Mononuclear cell (primary cell): Measurements from ENCODE around the gene APC2. TPM values are rescaled to one million over a fixed set of nuclear protein-coding genes. Genes with fewer than 3 reads are reported as not detected.
"Not testable (repeated sequence)": the region's sequence is repeated elsewhere in the genome, so short reads cannot be mapped to it uniquely, and the experiment has no call there.

Source experiments
- H3K27me3 ChIP-seq: 2 replicates; pipeline ENCODE4 v1.6.0; 2011; ENCODE audit warnings: low read length, control low read depth; ENCODE audit not compliant: insufficient read depth
- H3K4me1 ChIP-seq: 2 replicates; pipeline ENCODE4 v1.5.1; 2011; ENCODE audit warnings: mild to moderate bottlenecking, low read length, control low read depth; ENCODE audit not compliant: insufficient read depth
- H3K4me3 ChIP-seq: 2 replicates; pipeline ENCODE4 v1.5.1; 2011; ENCODE audit warnings: mild to moderate bottlenecking, low read length, moderate library complexity
- H3K9me3 ChIP-seq: 2 replicates; pipeline ENCODE4 v1.5.1; 2011; ENCODE audit warnings: low read depth, mild to moderate bottlenecking, control low read depth, low read length
- total RNA-seq: library from RNA; depleted of rRNA; stranded (reverse); fragments of >200 nt; gene quantifications from one replicate; pipeline ENCODE4 v1.2.3, GENCODE V29; 2012

Gene APC2
- total RNA-seq, 1 donor = 0.10 TPM

GRCh38 chr19:1508507-1508856 lies 58.6 kb downstream of the APC2 start:
- no peaks in the 10 kb centered on the region for H3K9me3 ChIP-seq
- no peak overlapping the region for H3K4me3 ChIP-seq
- H3K4me1 ChIP-seq = peaks cover 18% of the 10 kb centered on the region
- H3K27me3 ChIP-seq = peaks cover 13% of the 10 kb centered on the region

GRCh38 chr19:1509602-1510441 lies 59.9 kb downstream of the APC2 start:
- Histone ChIP-seq H3K27me3 (peaks cover 8% of the 10 kb centered on the region), H3K4me1 (peaks cover 19% of the 10 kb centered on the region), H3K4me3 (no peak overlapping the region), H3K9me3 (no peaks in the 10 kb centered on the region)

- Histone ChIP-seq H3K27me3 (peaks cover 10% of the 10 kb centered on the region), H3K9me3 (no peaks in the 10 kb centered on the region), H3K4me3 (no peak overlapping the region), H3K4me1 (peaks cover 19% of the 10 kb centered on the region)
These were observed 60.5 kb downstream of the APC2 start for GRCh38 chr19:1510442-1510806.

- H3K4me1 ChIP-seq = peaks cover 19% of the 10 kb centered on the region
- no peak overlapping the region for H3K4me3 ChIP-seq
- no peaks in the 10 kb centered on the region for H3K9me3 ChIP-seq
- H3K27me3 ChIP-seq = peaks cover 10% of the 10 kb centered on the region
These were observed 60.9 kb downstream of the APC2 start for GRCh38 chr19:1510807-1511206.

GRCh38 chr19:1511318-1512317 lies 61.7 kb downstream of the APC2 start:
- H3K27me3 ChIP-seq = peaks cover 10% of the 10 kb centered on the region
- H3K4me1 ChIP-seq = peaks cover 19% of the 10 kb centered on the region
- H3K9me3 ChIP-seq = no peaks in the 10 kb centered on the region
- H3K4me3 ChIP-seq = no peak overlapping the region

GRCh38 chr19:1512671-1513498 lies 63.0 kb downstream of the APC2 start, which contains the start of gene ADAMTSL5:
Gene ADAMTSL5, minus strand, starts transcription at chr19:1513019. Its CDS starts 2,076 bp downstream, at chr19:1510943.
- H3K27me3 ChIP-seq = peaks cover 10% of the 10 kb centered on the region
- H3K4me3 ChIP-seq = peak within 1 kb of the TSS; percentile 18
- no peaks in the 10 kb centered on the region for H3K9me3 ChIP-seq
- peaks cover 11% of the 10 kb centered on the region for H3K4me1 ChIP-seq

- Histone ChIP-seq H3K27me3 (peaks cover 8% of the 10 kb centered on the region), H3K4me3 (no peak overlapping the region), H3K9me3 (no peaks in the 10 kb centered on the region), H3K4me1 (peaks cover 6% of the 10 kb centered on the region)
These were observed 63.8 kb downstream of the APC2 start for GRCh38 chr19:1513499-1514294.

GRCh38 chr19:1514295-1514661 lies 64.4 kb downstream of the APC2 start:
- H3K4me1 ChIP-seq = peaks cover 6% of the 10 kb centered on the region
- no peaks in the 10 kb centered on the region for H3K9me3 ChIP-seq
- no peak overlapping the region for H3K4me3 ChIP-seq
- H3K27me3 ChIP-seq = peaks cover 7% of the 10 kb centered on the region

GRCh38 chr19:1514986-1515721 lies 65.2 kb downstream of the APC2 start:
- H3K9me3 ChIP-seq = no peaks in the 10 kb centered on the region
- H3K27me3 ChIP-seq = peaks cover 3% of the 10 kb centered on the region

GRCh38 chr19:1516395-1516753 lies 66.5 kb downstream of the APC2 start:
- Histone ChIP-seq H3K27me3 (peaks cover 3% of the 10 kb centered on the region), H3K4me1 (peaks cover 6% of the 10 kb centered on the region), H3K4me3 (no peak overlapping the region), H3K9me3 (no peaks in the 10 kb centered on the region)

More at GRCh38 chr19:1514986-1515721, 65.2 kb downstream of the APC2 start:
- Histone ChIP-seq H3K4me3 (no peak overlapping the region), H3K4me1 (peaks cover 6% of the 10 kb centered on the region)

GRCh38 chr19:1518471-1518870 lies 68.5 kb downstream of the APC2 start:
- peaks cover 11% of the 10 kb centered on the region for H3K27me3 ChIP-seq
- peaks cover 2% of the 10 kb centered on the region for H3K4me1 ChIP-seq
- no peaks in the 10 kb centered on the region for H3K9me3 ChIP-seq
- no peak overlapping the region for H3K4me3 ChIP-seq

- H3K27me3 ChIP-seq = peaks cover 17% of the 10 kb centered on the region
- not testable (repeated sequence) for H3K9me3 ChIP-seq, H3K4me3 ChIP-seq, H3K4me1 ChIP-seq
These were observed 69.9 kb downstream of the APC2 start for GRCh38 chr19:1519802-1520201.

GRCh38 chr19:1520203-1520780 lies 70.4 kb downstream of the APC2 start:
- no peaks in the 10 kb centered on the region for H3K4me1 ChIP-seq
- no peak overlapping the region for H3K4me3 ChIP-seq
- H3K9me3 ChIP-seq = no peaks in the 10 kb centered on the region
- peaks cover 19% of the 10 kb centered on the region for H3K27me3 ChIP-seq
